Ishikawa (cell line): ENCODE results near the gene C3.

ENCODE experiments used
- CEBPB ChIP-seq: IDR thresholded peaks from 2 replicates; pipeline ENCODE4 v1.6.1; 2012
- CREB1 ChIP-seq: IDR thresholded peaks from 2 replicates; pipeline ENCODE4 v1.6.1; 2012; ENCODE audit warnings: low read depth
- EGR1 ChIP-seq: IDR thresholded peaks from 2 replicates; pipeline ENCODE4 v1.6.1; 2012
- EP300 ChIP-seq: IDR thresholded peaks from 2 replicates; pipeline ENCODE4 v1.6.1; 2012; ENCODE audit warnings: borderline replicate concordance
- FOXM1 ChIP-seq: IDR thresholded peaks from 2 replicates; pipeline ENCODE4 v1.6.1; 2012; ENCODE audit warnings: low read depth, borderline replicate concordance
- MAX ChIP-seq: IDR thresholded peaks from 2 replicates; pipeline ENCODE4 v1.6.1; 2012
- NFIC ChIP-seq: IDR thresholded peaks from 2 replicates; pipeline ENCODE4 v1.6.1; 2012
- RAD21 ChIP-seq: IDR thresholded peaks from 2 replicates; pipeline ENCODE4 v1.6.1; 2012; ENCODE audit warnings: low read depth
- REST ChIP-seq: IDR thresholded peaks from 2 replicates; pipeline ENCODE4 v1.6.1; 2012; ENCODE audit warnings: low read depth, mild to moderate bottlenecking
- TAF1 ChIP-seq: IDR thresholded peaks from 2 replicates; pipeline ENCODE4 v1.6.1; 2012; ENCODE audit warnings: low read depth, mild to moderate bottlenecking
- TCF12 ChIP-seq: IDR thresholded peaks from 2 replicates; pipeline ENCODE4 v1.6.1; 2012; ENCODE audit warnings: low read depth
- TEAD4 ChIP-seq: IDR thresholded peaks from 2 replicates; pipeline ENCODE4 v1.6.1; 2012
- USF1 ChIP-seq: IDR thresholded peaks from 2 replicates; pipeline ENCODE4 v1.6.1; 2012
- YY1 ChIP-seq: IDR thresholded peaks from 2 replicates; pipeline ENCODE4 v1.6.1; 2012; ENCODE audit warnings: low read depth
- ZBTB7A ChIP-seq: IDR thresholded peaks from 2 replicates; pipeline ENCODE4 v1.6.1; 2012; ENCODE audit warnings: low read depth

Gene C3

GRCh38 chr19:6765738-6766356 lies 45.4 kb upstream of the C3 start:
- TF ChIP-seq RAD21 (peak; percentile 15; the same call in 1 of the 2 replicates), MAX (peak; percentile 86), TEAD4 (peak; percentile 98), CEBPB (peak; percentile 73), FOXM1 (peak; percentile 77), REST (no peak), TCF12 (peak; percentile 97), USF1 (peak; percentile 60; the same call in 1 of the 2 replicates), YY1 (no peak), EGR1 (no peak), ZBTB7A (peak; percentile 85), NFIC (peak; percentile 97), EP300 (peak; percentile 92), CREB1 (peak; percentile 47; the same call in 1 of the 2 replicates), TAF1 (peak; percentile 54; the same call in 1 of the 2 replicates)

- TF ChIP-seq USF1: peak; percentile 93
- TF ChIP-seq FOXM1: no peak
Measured at GRCh38 chr19:6761053-6761676, 40.7 kb upstream of the C3 start.

GRCh38 chr19:6760606-6761005 lies 40.2 kb upstream of the C3 start:
- TF ChIP-seq RAD21 (no peak), MAX (no peak), TAF1 (no peak), EP300 (no peak), TEAD4 (no peak), USF1 (no peak), TCF12 (no peak), CEBPB (no peak), FOXM1 (no peak), CREB1 (no peak), ZBTB7A (no peak), YY1 (no peak), NFIC (no peak), REST (no peak)

- no peak for TF ChIP-seq EGR1
Measured at GRCh38 chr19:6754653-6755463, 34.4 kb upstream of the C3 start.

- TF ChIP-seq EGR1 (no peak), REST (no peak), MAX (no peak)
Measured at GRCh38 chr19:6754136-6754535, 33.7 kb upstream of the C3 start.
